ENCODE data around the gene OLIG2. TPM values are rescaled to one million over a fixed set of nuclear protein-coding genes. Genes with fewer than 3 reads are reported as not detected.
A peak's percentile ranks its signal among the peaks of the same experiment; 100 is the strongest.

Gene OLIG2
- total RNA-seq, 1 donor from 2014 or later: not detected

DNA sequence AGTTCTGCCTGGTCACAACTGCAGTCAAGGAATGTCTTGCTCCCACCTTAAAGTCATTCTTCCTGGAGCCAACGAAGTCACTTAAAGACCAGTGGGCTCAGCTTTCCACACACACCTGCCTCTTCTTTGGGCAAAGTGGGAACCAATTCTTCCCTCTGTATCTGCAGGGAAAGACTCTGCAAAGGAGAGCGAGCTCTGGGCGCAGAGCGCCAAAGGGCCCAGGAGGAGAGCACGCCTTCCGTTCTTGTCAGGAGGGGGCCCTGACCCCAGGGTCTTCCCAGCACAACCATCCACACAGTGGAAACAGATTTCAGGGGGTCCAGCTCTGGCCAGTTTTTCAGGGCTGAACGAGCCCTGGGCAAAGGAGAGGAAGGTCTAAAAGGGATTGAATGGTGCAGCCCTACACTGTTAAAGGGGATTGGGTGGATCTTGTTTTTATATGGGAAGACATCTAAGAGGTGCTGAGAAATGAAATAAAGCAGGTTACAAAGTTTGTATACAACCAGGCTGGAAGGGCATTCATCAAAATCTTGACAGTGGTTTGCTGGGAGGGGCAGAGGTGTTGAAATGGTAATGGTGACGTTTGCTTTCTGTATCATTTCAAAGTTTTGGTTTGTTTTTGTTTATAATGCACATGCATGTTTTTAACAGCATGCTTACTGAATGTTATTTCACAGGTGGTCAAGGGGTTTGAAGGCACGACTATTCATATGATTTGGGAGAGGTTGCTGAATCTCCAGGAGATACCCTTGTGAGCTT lies 6.8 kb upstream of the OLIG2 start:
- intact Hi-C loops (cut with micrococcal nuclease): no loop called here
- ATAC-seq (no peak), DNase-seq (no peak)

GRCh38 chr21:33019516-33019884 lies 6.2 kb upstream of the OLIG2 start:
- ATAC-seq: no peak
- no peak for DNase-seq
- intact Hi-C loops (cut with micrococcal nuclease): no loop called here

GRCh38 chr21:33019885-33020557 lies 5.7 kb upstream of the OLIG2 start:
- no peak for ATAC-seq
- DNase-seq: no peak
- intact Hi-C loops (cut with micrococcal nuclease): no loop called here

DNA sequence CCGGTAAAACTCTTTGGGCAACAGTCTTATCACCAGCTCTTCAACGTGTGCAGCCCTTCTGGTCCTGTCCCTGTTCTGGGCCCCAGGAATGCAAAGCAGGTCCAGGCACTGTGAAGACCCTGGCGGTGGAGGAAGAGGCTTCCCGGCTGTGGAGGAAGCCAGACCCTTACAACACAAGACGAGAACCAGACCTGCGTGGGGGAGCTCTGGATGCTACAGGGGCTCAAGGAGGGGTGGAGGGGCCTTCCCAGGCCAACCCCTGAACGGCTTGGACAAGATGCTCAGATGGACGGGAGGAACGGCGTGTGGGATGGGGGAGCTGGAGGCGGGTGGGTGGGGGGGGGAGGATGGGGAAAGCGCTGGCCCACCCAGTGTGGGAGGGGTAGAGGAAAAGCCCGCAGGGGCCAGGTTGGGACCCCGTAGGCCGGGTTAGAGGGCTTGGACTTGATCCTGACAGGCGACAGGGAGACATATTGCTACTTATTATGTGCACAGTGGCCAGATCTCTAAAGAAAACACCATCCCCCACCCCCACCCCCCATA lies 5.1 kb upstream of the OLIG2 start:
- ATAC-seq: no peak

GRCh38 chr21:33021150-33021549 lies 4.6 kb upstream of the OLIG2 start:
- intact Hi-C loops (cut with micrococcal nuclease): no loop called here
- ATAC-seq (no peak), DNase-seq (no peak)

More for the DNA sequence above, 5.1 kb upstream of the OLIG2 start:
- DNase-seq: no peak
- intact Hi-C loops (cut with micrococcal nuclease): no loop called here

- ATAC-seq (no peak), DNase-seq (no peak)
- intact Hi-C loops (cut with micrococcal nuclease): no loop called here
These were observed 4.1 kb upstream of the OLIG2 start for GRCh38 chr21:33021667-33022066.

DNA sequence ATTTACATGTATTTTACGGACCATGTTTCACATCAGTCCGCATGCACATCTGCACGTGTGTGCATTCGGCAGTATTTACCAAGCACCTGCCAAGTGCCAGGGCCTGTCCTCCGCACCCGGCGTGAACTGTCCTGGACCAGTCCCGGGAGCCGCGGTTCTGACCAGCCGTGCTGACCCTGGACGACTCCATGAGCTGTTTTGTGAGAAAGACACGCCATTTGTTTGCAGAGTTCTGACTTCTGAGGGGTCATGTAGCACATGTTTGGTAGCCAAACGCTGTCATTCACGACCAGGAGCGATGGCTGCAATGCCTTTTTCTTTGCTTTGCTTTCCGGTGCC lies 3.3 kb upstream of the OLIG2 start:
- intact Hi-C loops (cut with micrococcal nuclease): no loop called here
- DNase-seq (no peak), ATAC-seq (no peak)

DNA sequence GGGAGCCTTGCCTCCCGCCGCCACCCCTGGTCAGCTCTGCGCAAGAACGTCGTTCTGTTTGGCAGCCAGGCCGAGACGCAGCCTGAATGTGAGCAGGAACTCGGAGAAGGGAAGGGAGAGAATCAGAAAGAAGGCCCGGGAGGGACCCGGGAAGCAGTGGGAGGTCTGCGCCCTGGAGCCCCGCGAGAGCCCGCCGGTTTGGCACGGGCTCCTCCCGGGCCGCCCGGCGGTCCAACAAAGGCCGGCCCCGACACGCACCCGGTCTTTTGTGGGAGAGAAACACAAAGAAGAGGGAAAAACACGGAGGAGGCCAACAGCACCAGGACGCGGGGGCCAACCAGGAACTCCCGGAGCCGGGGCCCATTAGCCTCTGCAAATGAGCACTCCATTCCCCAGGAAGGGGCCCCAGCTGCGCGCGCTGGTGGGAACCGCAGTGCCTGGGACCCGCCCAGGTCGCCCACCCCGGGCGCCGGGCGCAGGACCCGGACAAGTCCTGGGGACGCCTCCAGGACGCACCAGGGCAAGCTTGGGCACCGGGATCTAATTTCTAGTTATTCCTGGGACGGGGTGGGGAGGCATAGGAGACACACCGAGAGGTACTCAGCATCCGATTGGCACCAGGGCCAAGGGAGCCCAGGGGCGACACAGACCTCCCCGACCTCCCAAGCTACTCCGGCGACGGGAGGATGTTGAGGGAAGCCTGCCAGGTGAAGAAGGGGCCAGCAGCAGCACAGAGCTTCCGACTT lies 2.7 kb upstream of the OLIG2 start:
- ATAC-seq: no peak
- intact Hi-C loops (cut with micrococcal nuclease): no loop called here
- no peak for DNase-seq

DNA sequence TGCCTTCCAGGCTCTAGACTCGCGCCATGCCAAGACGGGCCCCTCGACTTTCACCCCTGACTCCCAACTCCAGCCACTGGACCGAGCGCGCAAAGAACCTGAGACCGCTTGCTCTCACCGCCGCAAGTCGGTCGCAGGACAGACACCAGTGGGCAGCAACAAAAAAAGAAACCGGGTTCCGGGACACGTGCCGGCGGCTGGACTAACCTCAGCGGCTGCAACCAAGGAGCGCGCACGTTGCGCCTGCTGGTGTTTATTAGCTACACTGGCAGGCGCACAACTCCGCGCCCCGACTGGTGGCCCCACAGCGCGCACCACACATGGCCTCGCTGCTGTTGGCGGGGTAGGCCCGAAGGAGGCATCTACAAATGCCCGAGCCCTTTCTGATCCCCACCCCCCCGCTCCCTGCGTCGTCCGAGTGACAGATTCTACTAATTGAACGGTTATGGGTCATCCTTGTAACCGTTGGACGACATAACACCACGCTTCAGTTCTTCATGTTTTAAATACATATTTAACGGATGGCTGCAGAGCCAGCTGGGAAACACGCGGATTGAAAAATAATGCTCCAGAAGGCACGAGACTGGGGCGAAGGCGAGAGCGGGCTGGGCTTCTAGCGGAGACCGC lies 2.0 kb upstream of the OLIG2 start:
- no peak for ATAC-seq
- intact Hi-C loops (cut with micrococcal nuclease): no loop called here

DNA sequence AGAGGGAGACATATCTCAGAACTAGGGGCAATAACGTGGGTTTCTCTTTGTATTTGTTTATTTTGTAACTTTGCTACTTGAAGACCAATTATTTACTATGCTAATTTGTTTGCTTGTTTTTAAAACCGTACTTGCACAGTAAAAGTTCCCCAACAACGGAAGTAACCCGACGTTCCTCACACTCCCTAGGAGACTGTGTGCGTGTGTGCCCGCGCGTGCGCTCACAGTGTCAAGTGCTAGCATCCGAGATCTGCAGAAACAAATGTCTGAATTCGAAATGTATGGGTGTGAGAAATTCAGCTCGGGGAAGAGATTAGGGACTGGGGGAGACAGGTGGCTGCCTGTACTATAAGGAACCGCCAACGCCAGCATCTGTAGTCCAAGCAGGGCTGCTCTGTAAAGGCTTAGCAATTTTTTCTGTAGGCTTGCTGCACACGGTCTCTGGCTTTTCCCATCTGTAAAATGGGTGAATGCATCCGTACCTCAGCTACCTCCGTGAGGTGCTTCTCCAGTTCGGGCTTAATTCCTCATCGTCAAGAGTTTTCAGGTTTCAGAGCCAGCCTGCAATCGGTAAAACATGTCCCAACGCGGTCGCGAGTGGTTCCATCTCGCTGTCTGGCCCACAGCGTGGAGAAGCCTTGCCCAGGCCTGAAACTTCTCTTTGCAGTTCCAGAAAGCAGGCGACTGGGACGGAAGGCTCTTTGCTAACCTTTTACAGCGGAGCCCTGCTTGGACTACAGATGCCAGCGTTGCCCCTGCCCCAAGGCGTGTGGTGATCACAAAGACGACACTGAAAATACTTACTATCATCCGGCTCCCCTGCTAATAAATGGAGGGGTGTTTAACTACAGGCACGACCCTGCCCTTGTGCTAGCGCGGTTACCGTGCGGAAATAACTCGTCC lies 1.3 kb upstream of the OLIG2 start:
- no peak for ATAC-seq
- intact Hi-C loops (cut with micrococcal nuclease): no loop called here

More for the DNA sequence above, 2.0 kb upstream of the OLIG2 start:
- DNase-seq: no peak

GRCh38 chr21:33025106-33025488 lies 638 bp upstream of the OLIG2 start:
- DNase-seq: no peak
- intact Hi-C loops (cut with micrococcal nuclease): no loop called here
- ATAC-seq: no peak

More for the DNA sequence above, 1.3 kb upstream of the OLIG2 start:
- no peak for DNase-seq

DNA sequence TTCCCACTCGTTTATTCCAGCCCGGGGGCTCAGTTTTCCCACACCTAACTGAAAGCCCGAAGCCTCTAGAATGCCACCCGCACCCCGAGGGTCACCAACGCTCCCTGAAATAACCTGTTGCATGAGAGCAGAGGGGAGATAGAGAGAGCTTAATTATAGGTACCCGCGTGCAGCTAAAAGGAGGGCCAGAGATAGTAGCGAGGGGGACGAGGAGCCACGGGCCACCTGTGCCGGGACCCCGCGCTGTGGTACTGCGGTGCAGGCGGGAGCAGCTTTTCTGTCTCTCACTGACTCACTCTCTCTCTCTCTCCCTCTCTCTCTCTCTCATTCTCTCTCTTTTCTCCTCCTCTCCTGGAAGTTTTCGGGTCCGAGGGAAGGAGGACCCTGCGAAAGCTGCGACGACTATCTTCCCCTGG lies 716 bp downstream of the OLIG2 start:
- no peak for ATAC-seq
- intact Hi-C loops (cut with micrococcal nuclease): no loop called here
- no peak for DNase-seq

DNA sequence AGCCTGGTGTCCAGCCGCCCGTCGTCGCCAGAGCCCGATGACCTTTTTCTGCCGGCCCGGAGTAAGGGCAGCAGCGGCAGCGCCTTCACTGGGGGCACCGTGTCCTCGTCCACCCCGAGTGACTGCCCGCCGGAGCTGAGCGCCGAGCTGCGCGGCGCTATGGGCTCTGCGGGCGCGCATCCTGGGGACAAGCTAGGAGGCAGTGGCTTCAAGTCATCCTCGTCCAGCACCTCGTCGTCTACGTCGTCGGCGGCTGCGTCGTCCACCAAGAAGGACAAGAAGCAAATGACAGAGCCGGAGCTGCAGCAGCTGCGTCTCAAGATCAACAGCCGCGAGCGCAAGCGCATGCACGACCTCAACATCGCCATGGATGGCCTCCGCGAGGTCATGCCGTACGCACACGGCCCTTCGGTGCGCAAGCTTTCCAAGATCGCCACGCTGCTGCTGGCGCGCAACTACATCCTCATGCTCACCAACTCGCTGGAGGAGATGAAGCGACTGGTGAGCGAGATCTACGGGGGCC lies 1.2 kb downstream of the OLIG2 start:
- intact Hi-C loops (cut with micrococcal nuclease): no loop called here
- DNase-seq: no peak
- no peak for ATAC-seq

GRCh38 chr21:33027401-33028286 lies 1.9 kb downstream of the OLIG2 start:
- DNase-seq: no peak
- intact Hi-C loops (cut with micrococcal nuclease): no loop called here
- no peak for ATAC-seq

GRCh38 chr21:33028287-33028670 lies 2.5 kb downstream of the OLIG2 start:
- DNase-seq (no peak), ATAC-seq (no peak)
- intact Hi-C loops (cut with micrococcal nuclease): no loop called here

DNA sequence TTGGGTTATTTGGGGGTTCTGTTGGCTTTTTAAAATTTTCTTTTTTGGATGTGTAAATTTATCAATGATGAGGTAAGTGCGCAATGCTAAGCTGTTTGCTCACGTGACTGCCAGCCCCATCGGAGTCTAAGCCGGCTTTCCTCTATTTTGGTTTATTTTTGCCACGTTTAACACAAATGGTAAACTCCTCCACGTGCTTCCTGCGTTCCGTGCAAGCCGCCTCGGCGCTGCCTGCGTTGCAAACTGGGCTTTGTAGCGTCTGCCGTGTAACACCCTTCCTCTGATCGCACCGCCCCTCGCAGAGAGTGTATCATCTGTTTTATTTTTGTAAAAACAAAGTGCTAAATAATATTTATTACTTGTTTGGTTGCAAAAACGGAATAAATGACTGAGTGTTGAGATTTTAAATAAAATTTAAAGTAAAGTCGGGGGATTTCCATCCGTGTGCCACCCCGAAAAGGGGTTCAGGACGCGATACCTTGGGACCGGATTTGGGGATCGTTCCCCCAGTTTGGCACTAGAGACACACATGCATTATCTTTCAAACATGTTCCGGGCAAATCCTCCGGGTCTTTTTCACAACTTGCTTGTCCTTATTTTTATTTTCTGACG lies 3.1 kb downstream of the OLIG2 start:
- DNase-seq (peak; percentile 41), ATAC-seq (no peak)
- intact Hi-C loops (cut with micrococcal nuclease): no loop called here

DNA sequence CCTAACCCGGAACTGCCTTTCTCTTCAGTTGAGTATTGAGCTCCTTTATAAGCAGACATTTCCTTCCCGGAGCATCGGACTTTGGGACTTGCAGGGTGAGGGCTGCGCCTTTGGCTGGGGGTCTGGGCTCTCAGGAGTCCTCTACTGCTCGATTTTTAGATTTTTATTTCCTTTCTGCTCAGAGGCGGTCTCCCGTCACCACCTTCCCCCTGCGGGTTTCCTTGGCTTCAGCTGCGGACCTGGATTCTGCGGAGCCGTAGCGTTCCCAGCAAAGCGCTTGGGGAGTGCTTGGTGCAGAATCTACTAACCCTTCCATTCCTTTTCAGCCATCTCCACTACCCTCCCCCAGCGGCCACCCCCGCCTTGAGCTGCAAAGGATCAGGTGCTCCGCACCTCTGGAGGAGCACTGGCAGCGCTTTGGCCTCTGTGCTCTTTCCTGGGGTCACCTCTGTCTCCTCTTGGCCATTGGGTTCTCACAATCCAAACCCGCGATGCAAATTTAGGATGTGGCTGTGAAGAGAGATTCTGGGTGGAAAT lies 3.7 kb downstream of the OLIG2 start:
- intact Hi-C loops (cut with micrococcal nuclease): no loop called here
- ATAC-seq (no peak), DNase-seq (no peak)
